Mesothelial cell of epicardium (in vitro differentiated cells): Measurements from ENCODE around the gene PDZD4. TPM values are rescaled to one million over a fixed set of nuclear protein-coding genes. Genes with fewer than 3 reads are reported as not detected.
A peak's percentile ranks its signal among the peaks of the same experiment; 100 is the strongest.

Source experiments
- DNase-seq, 2 experiments: peaks; one replicate each; pipeline ENCODE4 v3.0.0; 2021; ENCODE audit warnings: low spot score in 2 of 2; ENCODE audit not compliant: unreplicated experiment in 2 of 2
- H3K27ac Mint-ChIP-seq: 2 replicates; pipeline ENCODE4 v1.8.0; 2021; ENCODE audit warnings: mixed read lengths
- H3K27me3 Mint-ChIP-seq: 2 replicates; pipeline ENCODE4 v1.8.0; 2021; ENCODE audit warnings: low read depth, mixed read lengths
- H3K36me3 Mint-ChIP-seq: 2 replicates; pipeline ENCODE4 v1.8.0; 2021; ENCODE audit warnings: mixed read lengths
- H3K4me1 Mint-ChIP-seq: 2 replicates; pipeline ENCODE4 v1.8.0; 2021; ENCODE audit warnings: mixed read lengths
- H3K4me3 Mint-ChIP-seq: 2 replicates; pipeline ENCODE4 v1.8.0; 2021; ENCODE audit warnings: mild to moderate bottlenecking, moderate library complexity, mixed read lengths
- H3K9me3 Mint-ChIP-seq: 2 replicates; pipeline ENCODE4 v1.8.0; 2021; ENCODE audit warnings: mixed read lengths
- CTCF ChIP-seq: fragments of 200-600 bp; sonication (generic); IDR thresholded peaks from one replicate; pipeline ENCODE4 v1.5.0; 2021; ENCODE audit warnings: antibody characterized with exemption; ENCODE audit not compliant: unreplicated experiment
- total RNA-seq: library from RNA; stranded (reverse); gene quantifications from 3 replicates; pipeline ENCODE4 v1.2.1, GENCODE V29; 2021

PDZD4 gene
- total RNA-seq, 1 donor from 2014 or later = 7.6 TPM

- DNase-seq = no peak
- TF ChIP-seq CTCF = no peak
- Mint-ChIP-seq H3K27me3 (no peaks in the 10 kb centered on the region), H3K36me3 (no peaks in the 10 kb centered on the region), H3K9me3 (no peaks in the 10 kb centered on the region), H3K27ac (no peak overlapping the region), H3K4me3 (no peak overlapping the region), H3K4me1 (peaks cover 7% of the 10 kb centered on the region)
These were observed 60.3 kb downstream of the PDZD4 start for GRCh38 chrX:153769865-153770600.

- H3K4me1 Mint-ChIP-seq = peaks cover 7% of the 10 kb centered on the region
- no peaks in the 10 kb centered on the region for H3K36me3 Mint-ChIP-seq
- DNase-seq = peak in 1 of 2 experiments; percentile 18
- no peak overlapping the region for H3K4me3 Mint-ChIP-seq
- no peak for TF ChIP-seq CTCF
- H3K9me3 Mint-ChIP-seq = no peaks in the 10 kb centered on the region
- H3K27ac Mint-ChIP-seq = no peak overlapping the region
- no peaks in the 10 kb centered on the region for H3K27me3 Mint-ChIP-seq
These were observed 61.0 kb downstream of the PDZD4 start for GRCh38 chrX:153769158-153769864.

- no peaks in the 10 kb centered on the region for H3K36me3 Mint-ChIP-seq
- no peaks in the 10 kb centered on the region for H3K27me3 Mint-ChIP-seq
- H3K4me1 Mint-ChIP-seq = peaks cover 10% of the 10 kb centered on the region
- no peak overlapping the region for H3K4me3 Mint-ChIP-seq
- no peak overlapping the region for H3K27ac Mint-ChIP-seq
- TF ChIP-seq CTCF = no peak
- H3K9me3 Mint-ChIP-seq = no peaks in the 10 kb centered on the region
- DNase-seq = peak in 1 of 2 experiments; percentile 10
These were observed 61.8 kb downstream of the PDZD4 start for GRCh38 chrX:153768311-153769157.

GRCh38 chrX:153767674-153768055 lies 62.7 kb downstream of the PDZD4 start:
- Mint-ChIP-seq H3K36me3 (no peaks in the 10 kb centered on the region), H3K9me3 (no peaks in the 10 kb centered on the region), H3K4me3 (no peak overlapping the region), H3K27ac (no peak overlapping the region), H3K27me3 (no peaks in the 10 kb centered on the region), H3K4me1 (peaks cover 10% of the 10 kb centered on the region)
- no peak for TF ChIP-seq CTCF
- no peak for DNase-seq

GRCh38 chrX:153766871-153767673 lies 63.3 kb downstream of the PDZD4 start:
- H3K27me3 Mint-ChIP-seq = no peaks in the 10 kb centered on the region
- H3K4me1 Mint-ChIP-seq = peaks cover 10% of the 10 kb centered on the region
- no peaks in the 10 kb centered on the region for H3K9me3 Mint-ChIP-seq
- no peaks in the 10 kb centered on the region for H3K36me3 Mint-ChIP-seq
- DNase-seq = no peak
- no peak for TF ChIP-seq CTCF
- peak overlapping the region; percentile 21 for H3K27ac Mint-ChIP-seq
- H3K4me3 Mint-ChIP-seq = no peak overlapping the region
